B cell (primary cell): Measurements from ENCODE around the gene GPR37L1. TPM values are rescaled to one million over a fixed set of nuclear protein-coding genes. Genes with fewer than 3 reads are reported as not detected.

Experiments used
- ATAC-seq: fragments of 200-7000 bp; cut with Tn5 transposase; one replicate; pipeline ENCODE4 v1.10.0; 2021; ENCODE audit warnings: low read depth, mild to moderate bottlenecking, moderate number of reproducible peaks, moderate library complexity
- CTCF ChIA-PET: fragments of 350-600 bp; sonication (Branson Sonifier 250); formaldehyde crosslinking; loops from one replicate; lab custom pipeline; 2021; ENCODE audit warnings: antibody characterized with exemption, inconsistent platforms; lab: Charles Lee
- POLR2A ChIA-PET: fragments of 350-600 bp; sonication (Branson Sonifier 250); formaldehyde crosslinking; loops from one replicate; lab custom pipeline; 2021; ENCODE audit warnings: antibody characterized with exemption; lab: Charles Lee
- DNase-seq: peaks from one replicate; pipeline ENCODE4 v3.0.0; 2013
- H2AFZ ChIP-seq: 2 replicates; pipeline ENCODE4 v1.6.1; 2012; ENCODE audit warnings: mild to moderate bottlenecking, low read depth, low read length; ENCODE audit not compliant: insufficient read depth, poor library complexity, severe bottlenecking
- H3K27ac ChIP-seq, 2 donors: 1 replicate in 1 of 2; 2 replicates in 1 of 2; pipeline ENCODE4 v1.5.1; 2012 to 2013; ENCODE audit warnings: low read length in 2 of 2, mild to moderate bottlenecking in 2 of 2, moderate library complexity in 1 of 2
- H3K27me3 ChIP-seq, 4 experiments: fragments of 200-600 bp in 1 of 4; sonication (generic) in 1 of 4; replicated peaks in 1 of 4; 1 replicate in 2 of 4; 2 replicates in 2 of 4; pipeline versions ENCODE4 v1.6.1 to v1.7.0; 2013 to 2016; ENCODE audit warnings: low read length in 3 of 4, mild to moderate bottlenecking in 2 of 4, mixed read lengths in 1 of 4, moderate library complexity in 1 of 4; ENCODE audit not compliant: insufficient read depth in 4 of 4, control insufficient read depth in 3 of 4; ENCODE audit errors: control extremely low read depth in 1 of 4
- H3K36me3 ChIP-seq, 2 experiments: replicated peaks in 1 of 2; 1 replicate in 1 of 2; 2 replicates in 1 of 2; pipeline versions ENCODE4 v1.6.1 to v1.7.1; 2013; ENCODE audit warnings: low read length in 1 of 2; ENCODE audit not compliant: insufficient read depth in 2 of 2, control insufficient read depth in 1 of 2; ENCODE audit errors: control extremely low read depth in 1 of 2, extremely low read depth in 1 of 2
- H3K4me1 ChIP-seq, 2 donors: fragments of 200-600 bp in 1 of 2; sonication (generic) in 1 of 2; 1 replicate in 1 of 2; 2 replicates in 1 of 2; pipeline versions ENCODE4 v1.5.1 to v1.6.1; 2013 to 2017; ENCODE audit warnings: low read length in 2 of 2; ENCODE audit not compliant: control insufficient read depth in 2 of 2, insufficient read depth in 2 of 2
- H3K4me2 ChIP-seq: replicated peaks from 2 replicates; pipeline ENCODE3; 2012; ENCODE audit warnings: mild to moderate bottlenecking, low read depth, low read length; ENCODE audit not compliant: poor library complexity, severe bottlenecking
- H3K4me3 ChIP-seq, 5 experiments: fragments of 200-600 bp in 1 of 5; sonication (generic) in 1 of 5; 1 replicate in 3 of 5; 2 replicates in 2 of 5; pipeline versions ENCODE4 v1.5.1 to v1.7.0; 2011 to 2016; ENCODE audit warnings: low read length in 4 of 5, mild to moderate bottlenecking in 4 of 5, low read depth in 2 of 5, control low read depth in 1 of 5, moderate library complexity in 1 of 5; ENCODE audit not compliant: insufficient read depth in 1 of 5; ENCODE audit errors: control extremely low read depth in 1 of 5, extremely low read depth in 1 of 5
- H3K79me2 ChIP-seq: fragments of 200-600 bp; sonication (generic); one replicate; pipeline ENCODE4 v1.6.0; 2016; ENCODE audit warnings: low read length; ENCODE audit not compliant: control insufficient read depth, insufficient read depth
- H3K9ac ChIP-seq: fragments of 200-600 bp; sonication (generic); 2 replicates; pipeline ENCODE4 v1.6.1; 2017; ENCODE audit warnings: mild to moderate bottlenecking, low read length, moderate library complexity
- H3K9me3 ChIP-seq, 3 donors: one replicate each; pipeline versions ENCODE4 v1.6.1 to v1.7.1; 2013; ENCODE audit warnings: low read length in 2 of 3; ENCODE audit not compliant: control insufficient read depth in 2 of 3, insufficient read depth in 1 of 3; ENCODE audit errors: control extremely low read depth in 1 of 3
- H4K20me1 ChIP-seq: 2 replicates; pipeline ENCODE4 v1.6.0; 2012; ENCODE audit warnings: mild to moderate bottlenecking, low read length; ENCODE audit not compliant: insufficient read depth, control insufficient read depth, poor library complexity, severe bottlenecking
- H3K27ac Mint-ChIP-seq: one replicate; pipeline ENCODE4 v1.8.0; 2021; ENCODE audit warnings: mixed read lengths
- H3K27me3 Mint-ChIP-seq: one replicate; pipeline ENCODE4 v1.8.0; 2021; ENCODE audit warnings: mixed read lengths
- H3K4me1 Mint-ChIP-seq: one replicate; pipeline ENCODE4 v1.8.0; 2021; ENCODE audit warnings: mixed read lengths
- H3K4me3 Mint-ChIP-seq: one replicate; pipeline ENCODE4 v1.8.0; 2021; ENCODE audit warnings: mixed read lengths
- H3K9me3 Mint-ChIP-seq: one replicate; pipeline ENCODE4 v1.8.0; 2022; ENCODE audit warnings: mixed read lengths; ENCODE audit not compliant: insufficient read depth
- CTCF ChIP-seq: fragments of 200-600 bp; IDR thresholded peaks from one replicate; pipeline ENCODE4 v1.8.0; 2022; ENCODE audit warnings: antibody characterized with exemption, mild to moderate bottlenecking
- EZH2 ChIP-seq: IDR thresholded peaks from 2 replicates; pipeline ENCODE4 v1.6.1; 2012; ENCODE audit warnings: borderline replicate concordance, low read depth, mild to moderate bottlenecking, moderate library complexity, low read length; ENCODE audit not compliant: insufficient read depth, poor library complexity, severe bottlenecking
- WGBS: methylation state at CpG from one replicate; pipeline ENCODE4 v1.1.5; 2013; ENCODE audit warnings: missing lambda C conversion rate; ENCODE audit not compliant: insufficient coverage; 5-methylcytosine and 5-hydroxymethylcytosine counted together
- intact Hi-C: fragments of 100-400 bp; cut with micrococcal nuclease; formaldehyde crosslinking; loops from one replicate; pipeline ENCODE4 v1.10.0; 2022
- polyA plus RNA-seq: library from polyadenylated mRNA; depleted of rRNA; stranded (reverse); fragments of >200 nt; gene quantifications from 2 replicates; pipeline ENCODE4 v1.2.3, GENCODE V29; 2012
- total RNA-seq, 2 donors: library from RNA; stranded (reverse); fragments of 120-200 nt in 1 of 2; gene quantifications; 1 replicate in 1 of 2; 2 replicates in 1 of 2; pipeline versions ENCODE4 v1.2.3 to v1.2.4, GENCODE V29; 2013 to 2022

Gene GPR37L1
- total and polyA plus RNA-seq, 2 donors (not counting 1 experiment from before 2014, with no cell fraction given): not detected

- Mint-ChIP-seq H3K9me3 (no peaks in the 10 kb centered on the region), H3K27me3 (no peaks in the 10 kb centered on the region), H3K4me3 (peak overlapping the region; percentile 34), H3K4me1 (peaks cover 42% of the 10 kb centered on the region), H3K27ac (no peak overlapping the region)
- H3K9ac ChIP-seq: no peak overlapping the region
- H3K27me3 ChIP-seq: no peaks in the 10 kb centered on the region
- H3K9me3 ChIP-seq: no peaks in the 10 kb centered on the region
- H3K4me1 ChIP-seq: peaks cover 30 to 43% of the 10 kb centered on the region in 2 donors
- DNase-seq: no peak
- ChIA-PET POLR2A (no interaction called here), CTCF (interaction anchor here (1.0 to 2.8 kb wide), 5 partner anchors 9 to 39 kb away, joined by 3 to 16 read pairs (median 8); partner anchors contain the start of gene PTPN7)
- intact Hi-C loops: loop anchor here (10.0 kb wide), 1 partner anchor 991 kb away; the partner anchor contains the start of gene TMEM9
- H3K4me2 ChIP-seq: peak overlapping the region; percentile 24
- ATAC-seq: no peak
- H4K20me1 ChIP-seq: peaks cover 25% of the 10 kb centered on the region
- no peak overlapping the region for H2AFZ ChIP-seq
- no peak overlapping the region for H3K27ac ChIP-seq
- WGBS: 95% methylated on average over 3 of the region's 5 CpGs
- H3K79me2 ChIP-seq: peaks cover 38% of the 10 kb centered on the region
- H3K4me3 ChIP-seq: no peak overlapping the region
- H3K36me3 ChIP-seq: peaks cover 0 to 26% of the 10 kb centered on the region in 2 experiments
- TF ChIP-seq EZH2 (no peak), CTCF (no peak)
These were observed 23.6 kb downstream of the GPR37L1 start for GRCh38 chr1:202146279-202146678.

- ATAC-seq (no peak), DNase-seq (no peak)
- peak overlapping the region; percentile 24 for H3K4me2 ChIP-seq
- H3K27ac ChIP-seq: no peak overlapping the region
- H3K36me3 ChIP-seq: peaks cover 0 to 31% of the 10 kb centered on the region in 2 experiments
- H2AFZ ChIP-seq: no peak overlapping the region
- H3K79me2 ChIP-seq: peaks cover 31% of the 10 kb centered on the region
- H3K9me3 ChIP-seq: no peaks in the 10 kb centered on the region
- peaks cover 18% of the 10 kb centered on the region for H4K20me1 ChIP-seq
- H3K4me3 ChIP-seq: no peak overlapping the region
- no peak overlapping the region for H3K9ac ChIP-seq
- no peaks in the 10 kb centered on the region for H3K27me3 ChIP-seq
- H3K27me3 Mint-ChIP-seq: no peaks in the 10 kb centered on the region
- no peak for TF ChIP-seq CTCF
- TF ChIP-seq EZH2: no peak
- H3K4me3 Mint-ChIP-seq: no peak overlapping the region
- 80% methylated on average over 2 of the region's 3 CpGs for WGBS
- ChIA-PET CTCF (interaction anchor here (1.1 to 2.8 kb wide), 6 partner anchors 8 to 170 kb away, joined by 3 to 16 read pairs (median 6); partner anchors contain the start of gene PTPN7), POLR2A (no interaction called here)
- no peaks in the 10 kb centered on the region for H3K9me3 Mint-ChIP-seq
- peaks cover 30 to 42% of the 10 kb centered on the region in 2 donors for H3K4me1 ChIP-seq
- H3K27ac Mint-ChIP-seq: peak overlapping the region; percentile 32
- intact Hi-C loops: loop anchor here (10.0 kb wide), 1 partner anchor 992 kb away; the partner anchor contains the start of gene TMEM9
- peaks cover 39% of the 10 kb centered on the region for H3K4me1 Mint-ChIP-seq
These were observed 24.3 kb downstream of the GPR37L1 start for GRCh38 chr1:202146993-202147392.
